ENCODE measurements around the gene UPF3B.
"Not testable (repeated sequence)": the region's sequence is repeated elsewhere in the genome, so short reads cannot be mapped to it uniquely, and the experiment has no call there.

GRCh38 chrX:119808461-119808860 is 44.3 kb downstream of the UPF3B start:
- not testable (repeated sequence) for TF ChIP-seq CTCF (IDR thresholded peaks at IDR 0.05; ENCODE audit: poor library complexity, severe bottlenecking); EZH2 (IDR thresholded peaks at IDR 0.05; ENCODE audit: borderline replicate concordance, insufficient read depth, low read length, poor library complexity, severe bottlenecking); EP300 (conservative IDR thresholded peaks at IDR 0.05; ENCODE audit: poor library complexity, severe bottlenecking); TAF1 (IDR thresholded peaks at IDR 0.05; ENCODE audit: low read depth); SMC3 (conservative IDR thresholded peaks at IDR 0.05; ENCODE audit: poor library complexity); POLR2AphosphoS5 (IDR thresholded peaks at IDR 0.05); REST (IDR thresholded peaks at IDR 0.05; ENCODE audit: borderline replicate concordance); RAD21 (conservative IDR thresholded peaks at IDR 0.05)
